ENCODE results near the gene MBOAT1. TPM values are rescaled to one million over a fixed set of nuclear protein-coding genes. Genes with fewer than 3 reads are reported as not detected.

Gene MBOAT1
- total and polyA plus RNA-seq, 2 of the 13 experiments (the other 11 are each of a cell fraction or from before 2014, with no cell fraction given): not detected

DNA sequence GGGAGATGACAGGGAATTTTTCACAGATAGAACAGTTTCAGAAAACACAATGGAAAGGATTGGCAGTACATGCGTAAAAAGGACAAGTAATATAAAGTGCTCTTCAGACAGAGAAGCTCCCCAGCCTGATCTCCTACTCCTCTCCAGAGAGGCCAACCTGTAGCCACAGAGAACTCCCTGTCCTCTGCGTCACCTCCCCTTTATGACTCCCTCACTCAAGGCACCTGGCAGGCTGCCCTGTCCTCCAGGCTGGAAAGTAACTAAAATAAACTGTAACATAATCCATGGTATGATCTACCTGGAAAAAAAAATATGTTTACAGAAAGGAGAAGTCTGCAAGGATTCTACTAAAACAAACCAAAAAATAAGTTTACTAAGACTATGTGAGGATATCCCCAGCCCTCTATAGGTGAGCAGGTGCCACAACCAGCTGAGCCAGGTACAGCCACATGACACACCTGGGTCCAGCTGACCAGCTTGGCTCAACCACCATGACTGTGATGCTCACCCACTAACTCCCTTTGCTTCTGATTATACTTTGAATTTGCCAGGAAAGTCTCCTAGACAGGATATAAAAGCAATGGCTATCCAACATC is 29.2 kb downstream of the MBOAT1 start (continued):
- TF ChIP-seq GABPB1 (CRISPR knock-in tag; IDR thresholded peaks at IDR 0.05): no peak
- no peak for TF ChIP-seq ZNF746 (CRISPR knock-in tag; IDR thresholded peaks at IDR 0.05)
- no peak for TF ChIP-seq JDP2 (CRISPR knock-in tag; IDR thresholded peaks at IDR 0.05; ENCODE audit: borderline replicate concordance)
- no peak for TF ChIP-seq ZNF652 (CRISPR knock-in tag; IDR thresholded peaks at IDR 0.05; ENCODE audit: borderline replicate concordance, low read depth)
- TF ChIP-seq, protein P1, sequence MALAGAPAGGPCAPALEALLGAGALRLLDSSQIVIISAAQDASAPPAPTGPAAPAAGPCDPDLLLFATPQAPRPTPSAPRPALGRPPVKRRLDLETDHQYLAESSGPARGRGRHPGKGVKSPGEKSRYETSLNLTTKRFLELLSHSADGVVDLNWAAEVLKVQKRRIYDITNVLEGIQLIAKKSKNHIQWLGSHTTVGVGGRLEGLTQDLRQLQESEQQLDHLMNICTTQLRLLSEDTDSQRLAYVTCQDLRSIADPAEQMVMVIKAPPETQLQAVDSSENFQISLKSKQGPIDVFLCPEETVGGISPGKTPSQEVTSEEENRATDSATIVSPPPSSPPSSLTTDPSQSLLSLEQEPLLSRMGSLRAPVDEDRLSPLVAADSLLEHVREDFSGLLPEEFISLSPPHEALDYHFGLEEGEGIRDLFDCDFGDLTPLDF (CRISPR knock-in tag; IDR thresholded peaks at IDR 0.05): no peak
- no peak for TF ChIP-seq ZMAT3 (CRISPR knock-in tag; conservative IDR thresholded peaks at IDR 0.05)
- TF ChIP-seq ATRX (CRISPR knock-in tag; IDR thresholded peaks at IDR 0.05; ENCODE audit: borderline replicate concordance): no peak
- TF ChIP-seq TEF (CRISPR knock-in tag; IDR thresholded peaks at IDR 0.05): no peak
- no peak for TF ChIP-seq AKAP8 (CRISPR knock-in tag; IDR thresholded peaks at IDR 0.05)
- TF ChIP-seq STAT5B (CRISPR knock-in tag; IDR thresholded peaks at IDR 0.05): no peak
- TF ChIP-seq TBP (CRISPR knock-in tag; IDR thresholded peaks at IDR 0.05): no peak
- TF ChIP-seq, protein P2, sequence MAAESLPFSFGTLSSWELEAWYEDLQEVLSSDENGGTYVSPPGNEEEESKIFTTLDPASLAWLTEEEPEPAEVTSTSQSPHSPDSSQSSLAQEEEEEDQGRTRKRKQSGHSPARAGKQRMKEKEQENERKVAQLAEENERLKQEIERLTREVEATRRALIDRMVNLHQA (CRISPR knock-in tag; IDR thresholded peaks at IDR 0.05): no peak
- TF ChIP-seq, protein P3, sequence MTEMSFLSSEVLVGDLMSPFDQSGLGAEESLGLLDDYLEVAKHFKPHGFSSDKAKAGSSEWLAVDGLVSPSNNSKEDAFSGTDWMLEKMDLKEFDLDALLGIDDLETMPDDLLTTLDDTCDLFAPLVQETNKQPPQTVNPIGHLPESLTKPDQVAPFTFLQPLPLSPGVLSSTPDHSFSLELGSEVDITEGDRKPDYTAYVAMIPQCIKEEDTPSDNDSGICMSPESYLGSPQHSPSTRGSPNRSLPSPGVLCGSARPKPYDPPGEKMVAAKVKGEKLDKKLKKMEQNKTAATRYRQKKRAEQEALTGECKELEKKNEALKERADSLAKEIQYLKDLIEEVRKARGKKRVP (CRISPR knock-in tag; IDR thresholded peaks at IDR 0.05): no peak
- TF ChIP-seq, protein P4, sequence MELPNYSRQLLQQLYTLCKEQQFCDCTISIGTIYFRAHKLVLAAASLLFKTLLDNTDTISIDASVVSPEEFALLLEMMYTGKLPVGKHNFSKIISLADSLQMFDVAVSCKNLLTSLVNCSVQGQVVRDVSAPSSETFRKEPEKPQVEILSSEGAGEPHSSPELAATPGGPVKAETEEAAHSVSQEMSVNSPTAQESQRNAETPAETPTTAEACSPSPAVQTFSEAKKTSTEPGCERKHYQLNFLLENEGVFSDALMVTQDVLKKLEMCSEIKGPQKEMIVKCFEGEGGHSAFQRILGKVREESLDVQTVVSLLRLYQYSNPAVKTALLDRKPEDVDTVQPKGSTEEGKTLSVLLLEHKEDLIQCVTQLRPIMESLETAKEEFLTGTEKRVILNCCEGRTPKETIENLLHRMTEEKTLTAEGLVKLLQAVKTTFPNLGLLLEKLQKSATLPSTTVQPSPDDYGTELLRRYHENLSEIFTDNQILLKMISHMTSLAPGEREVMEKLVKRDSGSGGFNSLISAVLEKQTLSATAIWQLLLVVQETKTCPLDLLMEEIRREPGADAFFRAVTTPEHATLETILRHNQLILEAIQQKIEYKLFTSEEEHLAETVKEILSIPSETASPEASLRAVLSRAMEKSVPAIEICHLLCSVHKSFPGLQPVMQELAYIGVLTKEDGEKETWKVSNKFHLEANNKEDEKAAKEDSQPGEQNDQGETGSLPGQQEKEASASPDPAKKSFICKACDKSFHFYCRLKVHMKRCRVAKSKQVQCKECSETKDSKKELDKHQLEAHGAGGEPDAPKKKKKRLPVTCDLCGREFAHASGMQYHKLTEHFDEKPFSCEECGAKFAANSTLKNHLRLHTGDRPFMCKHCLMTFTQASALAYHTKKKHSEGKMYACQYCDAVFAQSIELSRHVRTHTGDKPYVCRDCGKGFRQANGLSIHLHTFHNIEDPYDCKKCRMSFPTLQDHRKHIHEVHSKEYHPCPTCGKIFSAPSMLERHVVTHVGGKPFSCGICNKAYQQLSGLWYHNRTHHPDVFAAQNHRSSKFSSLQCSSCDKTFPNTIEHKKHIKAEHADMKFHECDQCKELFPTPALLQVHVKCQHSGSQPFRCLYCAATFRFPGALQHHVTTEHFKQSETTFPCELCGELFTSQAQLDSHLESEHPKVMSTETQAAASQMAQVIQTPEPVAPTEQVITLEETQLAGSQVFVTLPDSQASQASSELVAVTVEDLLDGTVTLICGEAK (IDR thresholded peaks at IDR 0.05): no peak
- TF ChIP-seq, protein P4 (CRISPR knock-in tag; IDR thresholded peaks at IDR 0.05): no peak

Data from HepG2 (cell line).